HG02610 (cell line): Measurements from ENCODE around the gene SEH1L.
"Not testable (repeated sequence)": the region's sequence is repeated elsewhere in the genome, so short reads cannot be mapped to it uniquely, and the experiment has no call there.

Experiments
- ATAC-seq: cut with Tn5 transposase; IDR thresholded peaks from one replicate; pipeline ENCODE4 v1.9.1; 2021; ENCODE audit warnings: mild to moderate bottlenecking, moderate library complexity; ENCODE audit not compliant: unreplicated experiment

Gene SEH1L

GRCh38 chr18:12943215-12943614 is 4.6 kb upstream of the SEH1L start:
- no peak for ATAC-seq

- no peak for ATAC-seq
Measured at GRCh38 chr18:12944709-12945108, 3.1 kb upstream of the SEH1L start.

- no peak for ATAC-seq
Measured at GRCh38 chr18:12946549-12947284, 1.1 kb upstream of the SEH1L start.

GRCh38 chr18:12948050-12948804 is 416 bp downstream of the SEH1L start:
- ATAC-seq = peak; percentile 72

GRCh38 chr18:12958478-12958877 is 10.7 kb downstream of the SEH1L start:
- no peak for ATAC-seq

GRCh38 chr18:12960395-12960794 is 12.6 kb downstream of the SEH1L start:
- no peak for ATAC-seq

- no peak for ATAC-seq
Measured at GRCh38 chr18:12960853-12961397, 13.1 kb downstream of the SEH1L start.

- no peak for ATAC-seq
Measured at GRCh38 chr18:12963069-12963468, 15.3 kb downstream of the SEH1L start.

GRCh38 chr18:12968115-12968514 is 20.3 kb downstream of the SEH1L start:
- no peak for ATAC-seq

- no peak for ATAC-seq
Measured at GRCh38 chr18:12968619-12969018, 20.8 kb downstream of the SEH1L start.

- ATAC-seq = no peak
Measured at GRCh38 chr18:12973562-12974213, 25.9 kb downstream of the SEH1L start.

GRCh38 chr18:12975488-12975887 is 27.7 kb downstream of the SEH1L start:
- no peak for ATAC-seq

- no peak for ATAC-seq
Measured at GRCh38 chr18:12976305-12976704, 28.5 kb downstream of the SEH1L start.

- not testable (repeated sequence) for ATAC-seq
Measured at GRCh38 chr18:12980065-12980464, 32.3 kb downstream of the SEH1L start.

GRCh38 chr18:12989397-12990122 is 41.7 kb downstream of the SEH1L start:
- no peak for ATAC-seq

GRCh38 chr18:12990123-12990475 is 42.3 kb downstream of the SEH1L start:
- ATAC-seq = no peak

GRCh38 chr18:12990641-12990966 is 42.8 kb downstream of the SEH1L start:
- ATAC-seq = no peak

- peak; percentile 85 for ATAC-seq
Measured at GRCh38 chr18:12990967-12991820, 43.4 kb downstream of the SEH1L start, which contains the start of gene CEP192. Gene CEP192 (plus strand): TSS chr18:12991362. CDS start chr18:12999425, 8,063 bp downstream.

- no peak for ATAC-seq
Measured at GRCh38 chr18:12991821-12992179, 44.0 kb downstream of the SEH1L start.

- ATAC-seq = no peak
Measured at GRCh38 chr18:12993439-12993838, 45.6 kb downstream of the SEH1L start.
